DND-41 (cell line): ENCODE data around the gene GNLY.

Source experiments
- ATAC-seq: fragments of 200-7000 bp; cut with Tn5 transposase; 3 replicates; pipeline ENCODE4 v1.9.1; 2021; ENCODE audit warnings: low read depth; ENCODE audit not compliant: insufficient read depth
- DNase-seq: peaks from one replicate; pipeline ENCODE4 v3.0.0-alpha.2; 2020
- H2AFZ ChIP-seq: 2 replicates; pipeline ENCODE4 v1.6.0; 2012; ENCODE audit warnings: low read depth, low read length
- H3K27ac ChIP-seq: 2 replicates; pipeline ENCODE4 v1.5.1; 2012; ENCODE audit warnings: low read length, inconsistent platforms
- H3K27me3 ChIP-seq: fragments of 200-600 bp; sonication (generic); 2 replicates; pipeline ENCODE4 v1.6.0; 2012; ENCODE audit warnings: low read length, mild to moderate bottlenecking, inconsistent platforms; ENCODE audit not compliant: insufficient read depth, poor library complexity
- H3K36me3 ChIP-seq: 2 replicates; pipeline ENCODE4 v1.5.1; 2012; ENCODE audit warnings: low read length, inconsistent platforms; ENCODE audit not compliant: insufficient read depth
- H3K4me1 ChIP-seq: 2 replicates; pipeline ENCODE4 v1.5.1; 2012; ENCODE audit warnings: mild to moderate bottlenecking, low read length; ENCODE audit not compliant: insufficient read depth
- H3K4me2 ChIP-seq: 2 replicates; pipeline ENCODE4 v1.6.0; 2012; ENCODE audit warnings: mild to moderate bottlenecking, moderate library complexity, low read length, inconsistent platforms; ENCODE audit not compliant: insufficient read depth
- H3K4me3 ChIP-seq, 2 experiments: fragments of 200-600 bp in 1 of 2; shearing (Covaris generic) in 1 of 2; 2 replicates each; pipeline ENCODE4 v1.5.1; 2012 to 2016; ENCODE audit warnings: inconsistent platforms in 2 of 2, low read length in 2 of 2, mild to moderate bottlenecking in 2 of 2, low read depth in 1 of 2, moderate library complexity in 1 of 2
- H3K79me2 ChIP-seq: 2 replicates; pipeline ENCODE4 v1.6.0; 2012; ENCODE audit warnings: low read length, inconsistent platforms; ENCODE audit not compliant: insufficient read depth
- H3K9ac ChIP-seq: 2 replicates; pipeline ENCODE4 v1.6.0; 2012; ENCODE audit warnings: low read depth, mild to moderate bottlenecking, inconsistent platforms, low read length, moderate library complexity
- H3K9me3 ChIP-seq: 2 replicates; pipeline ENCODE4 v1.5.1; 2012; ENCODE audit warnings: low read length, moderate library complexity, mild to moderate bottlenecking, inconsistent platforms; ENCODE audit not compliant: insufficient read depth, severe bottlenecking
- H4K20me1 ChIP-seq: 2 replicates; pipeline ENCODE4 v1.6.0; 2012; ENCODE audit warnings: low read length; ENCODE audit not compliant: insufficient read depth
- CTCF ChIP-seq: IDR thresholded peaks from 2 replicates; pipeline ENCODE4 v1.5.1; 2012; ENCODE audit warnings: borderline replicate concordance, low read length, moderate library complexity, mild to moderate bottlenecking; ENCODE audit not compliant: poor library complexity, severe bottlenecking; ENCODE audit errors: extremely low read depth
- EZH2 ChIP-seq: IDR thresholded peaks from 3 replicates; pipeline ENCODE4 v1.6.1; 2012; ENCODE audit warnings: borderline replicate concordance, low read depth, mild to moderate bottlenecking, moderate library complexity, low read length, inconsistent platforms; ENCODE audit not compliant: severe bottlenecking

GNLY gene

GRCh38 chr2:85732467-85733120 lies 38.4 kb downstream of the GNLY start:
- H3K36me3 ChIP-seq: no peaks in the 10 kb centered on the region
- ATAC-seq: 0 out of 3 replicates have a peak, but pooled peaks have one; percentile 30
- no peak overlapping the region for H3K4me3 ChIP-seq
- no peaks in the 10 kb centered on the region for H3K9me3 ChIP-seq
- DNase-seq: no peak
- no peak overlapping the region for H3K27ac ChIP-seq
- no peak overlapping the region for H3K4me2 ChIP-seq
- no peak for TF ChIP-seq CTCF
- TF ChIP-seq EZH2: no peak
- no peak overlapping the region for H3K9ac ChIP-seq
- H3K79me2 ChIP-seq: no peaks in the 10 kb centered on the region
- H3K4me1 ChIP-seq: no peaks in the 10 kb centered on the region
- no peaks in the 10 kb centered on the region for H4K20me1 ChIP-seq
- no peak overlapping the region for H2AFZ ChIP-seq
- peaks cover 14% of the 10 kb centered on the region for H3K27me3 ChIP-seq

GRCh38 chr2:85733121-85733960 lies 39.2 kb downstream of the GNLY start:
- Histone ChIP-seq H3K9ac (no peak overlapping the region), H3K79me2 (no peaks in the 10 kb centered on the region), H3K4me1 (no peaks in the 10 kb centered on the region), H4K20me1 (no peaks in the 10 kb centered on the region), H3K27me3 (peaks cover 15% of the 10 kb centered on the region), H2AFZ (no peak overlapping the region), H3K4me3 (no peak overlapping the region), H3K27ac (no peak overlapping the region), H3K4me2 (no peak overlapping the region), H3K36me3 (no peaks in the 10 kb centered on the region), H3K9me3 (no peaks in the 10 kb centered on the region)
- TF ChIP-seq CTCF (no peak), EZH2 (no peak)
- DNase-seq (no peak), ATAC-seq (0 out of 3 replicates have a peak, but pooled peaks have one; percentile 27)

GRCh38 chr2:85734015-85734414 lies 39.9 kb downstream of the GNLY start:
- ATAC-seq (no peak), DNase-seq (no peak)
- Histone ChIP-seq H2AFZ (no peak overlapping the region), H3K4me3 (no peak overlapping the region), H3K27ac (no peak overlapping the region), H3K4me2 (no peak overlapping the region), H3K9ac (no peak overlapping the region), H3K27me3 (peaks cover 15% of the 10 kb centered on the region), H3K36me3 (no peaks in the 10 kb centered on the region), H3K79me2 (no peaks in the 10 kb centered on the region), H3K9me3 (no peaks in the 10 kb centered on the region), H3K4me1 (no peaks in the 10 kb centered on the region), H4K20me1 (no peaks in the 10 kb centered on the region)
- TF ChIP-seq EZH2: no peak
- no peak for TF ChIP-seq CTCF
